Esophagus (tissue), 2 donors: Measurements from ENCODE around the gene STX8. TPM values are rescaled to one million over a fixed set of nuclear protein-coding genes. Genes with fewer than 3 reads are reported as not detected.

Experiments
- H3K27ac ChIP-seq, 2 donors: one replicate each; pipeline ENCODE4 v1.5.1; 2013; ENCODE audit warnings: low read depth in 2 of 2, mild to moderate bottlenecking in 2 of 2, inconsistent platforms in 1 of 2, low read length in 1 of 2, moderate library complexity in 1 of 2
- H3K27me3 ChIP-seq, 2 donors: one replicate each; pipeline ENCODE4 v1.6.1; 2013; ENCODE audit warnings: low read length in 2 of 2, control low read depth in 1 of 2, mild to moderate bottlenecking in 1 of 2; ENCODE audit not compliant: insufficient read depth in 2 of 2, control insufficient read depth in 1 of 2
- H3K36me3 ChIP-seq, 2 donors: one replicate each; pipeline ENCODE4 v1.6.1; 2013; ENCODE audit warnings: low read length in 1 of 2; ENCODE audit not compliant: control insufficient read depth in 2 of 2, insufficient read depth in 2 of 2
- H3K4me1 ChIP-seq, 2 donors: one replicate each; pipeline ENCODE4 v1.6.1; 2013; ENCODE audit warnings: low read length in 1 of 2; ENCODE audit not compliant: control insufficient read depth in 2 of 2, insufficient read depth in 2 of 2
- H3K4me3 ChIP-seq, 2 donors: one replicate each; pipeline ENCODE4 v1.5.1; 2013; ENCODE audit warnings: low read length in 2 of 2, mild to moderate bottlenecking in 2 of 2, low read depth in 1 of 2, moderate library complexity in 1 of 2
- H3K9me3 ChIP-seq, 2 donors: one replicate each; pipeline ENCODE4 v1.6.1; 2013; ENCODE audit warnings: mild to moderate bottlenecking in 2 of 2, low read depth in 1 of 2, low read length in 1 of 2, moderate library complexity in 1 of 2; ENCODE audit not compliant: control insufficient read depth in 2 of 2, insufficient read depth in 1 of 2
- WGBS, 2 donors: extraction: QIAGEN DNeasy Blood & Tissue Kit; methylation state at CpG; one replicate each; pipeline ENCODE4 v1.1.7; 2013; 5-methylcytosine and 5-hydroxymethylcytosine counted together
- polyA plus RNA-seq, 2 donors: library from polyadenylated mRNA; stranded (reverse); fragments of 200-250 nt; gene quantifications; one replicate each; pipeline ENCODE4 v1.2.3, GENCODE V29; 2013
- donor health status: healthy with polysubstance abuse.
- donor health status: Bipolar disorder and iron deficiency.

STX8 gene
- polyA plus RNA-seq, 2 donors, result 37.0 to 44.8 TPM

- H3K4me3 ChIP-seq, result no peak overlapping the region
- WGBS, 2 donors, result 41 to 46% methylated on average over 4 of the region's 4 CpGs
- no peak overlapping the region for H3K27ac ChIP-seq
- no peaks in the 10 kb centered on the region for H3K27me3 ChIP-seq
- H3K36me3 ChIP-seq, result peaks cover 0 to 2% of the 10 kb centered on the region in 2 donors
- H3K9me3 ChIP-seq, result no peaks in the 10 kb centered on the region
- H3K4me1 ChIP-seq, result peaks cover 0 to 2% of the 10 kb centered on the region in 2 donors
Observed at GRCh38 chr17:9371019-9371418, 204.6 kb downstream of the STX8 start.

- Histone ChIP-seq H3K9me3 (no peaks in the 10 kb centered on the region), H3K27me3 (no peaks in the 10 kb centered on the region), H3K4me1 (peaks cover 0 to 2% of the 10 kb centered on the region in 2 donors), H3K36me3 (no peaks in the 10 kb centered on the region), H3K4me3 (no peak overlapping the region), H3K27ac (no peak overlapping the region)
- WGBS, 2 donors, result 70 to 74% methylated on average over 6 of the region's 6 CpGs
Observed at GRCh38 chr17:9370467-9370866, 205.2 kb downstream of the STX8 start.

- H3K4me1 ChIP-seq, result peaks cover 0 to 2% of the 10 kb centered on the region in 2 donors
- no peaks in the 10 kb centered on the region for H3K36me3 ChIP-seq
- H3K9me3 ChIP-seq, result no peaks in the 10 kb centered on the region
- H3K27ac ChIP-seq, result no peak overlapping the region
- no peaks in the 10 kb centered on the region for H3K27me3 ChIP-seq
- WGBS, 2 donors, result 88% methylated on average over 4 of the region's 4 CpGs
- no peak overlapping the region for H3K4me3 ChIP-seq
Observed at GRCh38 chr17:9368631-9369030, 207.0 kb downstream of the STX8 start.

- WGBS, 2 donors, result 62 to 66% methylated on average over 2 of the region's 2 CpGs
- Histone ChIP-seq H3K4me1 (peaks cover 0 to 2% of the 10 kb centered on the region in 2 donors), H3K27me3 (no peaks in the 10 kb centered on the region), H3K9me3 (no peaks in the 10 kb centered on the region), H3K36me3 (no peaks in the 10 kb centered on the region), H3K27ac (no peak overlapping the region), H3K4me3 (no peak overlapping the region)
Observed at GRCh38 chr17:9367156-9367555, 208.5 kb downstream of the STX8 start.

- no peak overlapping the region for H3K4me3 ChIP-seq
- H3K27ac ChIP-seq, result no peak overlapping the region
- WGBS, 2 donors, result 70 to 79% methylated on average over 3 of the region's 3 CpGs
- H3K27me3 ChIP-seq, result no peaks in the 10 kb centered on the region
- H3K4me1 ChIP-seq, result peaks cover 0 to 2% of the 10 kb centered on the region in 2 donors
- H3K36me3 ChIP-seq, result no peaks in the 10 kb centered on the region
- H3K9me3 ChIP-seq, result no peaks in the 10 kb centered on the region
Observed at GRCh38 chr17:9364837-9365430, 210.7 kb downstream of the STX8 start.

- 62 to 71% methylated on average over 13 of the region's 13 CpGs for WGBS, 2 donors
Observed at GRCh38 chr17:9363440-9364350, 211.9 kb downstream of the STX8 start.

GRCh38 chr17:9361188-9361955, 214.2 kb downstream of the STX8 start:
- no peak overlapping the region for H3K4me3 ChIP-seq
- WGBS, 2 donors, result 65 to 74% methylated on average over 7 of the region's 7 CpGs
- H3K27ac ChIP-seq, result no peak overlapping the region
- H3K36me3 ChIP-seq, result no peaks in the 10 kb centered on the region
- no peaks in the 10 kb centered on the region for H3K27me3 ChIP-seq
- no peaks in the 10 kb centered on the region for H3K4me1 ChIP-seq
- no peaks in the 10 kb centered on the region for H3K9me3 ChIP-seq

More at GRCh38 chr17:9363440-9364350, 211.9 kb downstream of the STX8 start:
- Histone ChIP-seq H3K9me3 (no peaks in the 10 kb centered on the region), H3K27me3 (no peaks in the 10 kb centered on the region), H3K4me1 (peaks cover 0 to 2% of the 10 kb centered on the region in 2 donors), H3K27ac (no peak overlapping the region), H3K4me3 (no peak overlapping the region), H3K36me3 (no peaks in the 10 kb centered on the region)

- Histone ChIP-seq H3K4me3 (no peak overlapping the region), H3K27ac (peak overlapping the region in 1 of 2 donors; percentile 6), H3K36me3 (no peaks in the 10 kb centered on the region), H3K4me1 (no peaks in the 10 kb centered on the region), H3K27me3 (no peaks in the 10 kb centered on the region), H3K9me3 (no peaks in the 10 kb centered on the region)
- WGBS, 2 donors, result 68 to 74% methylated on average over 13 of the region's 13 CpGs
Observed at GRCh38 chr17:9360677-9361081, 214.9 kb downstream of the STX8 start.

GRCh38 chr17:9356488-9356911, 219.1 kb downstream of the STX8 start:
- no peaks in the 10 kb centered on the region for H3K9me3 ChIP-seq
- no peaks in the 10 kb centered on the region for H3K27me3 ChIP-seq
- no peak overlapping the region for H3K4me3 ChIP-seq
- WGBS, 2 donors, result 49 to 61% methylated on average over 3 of the region's 3 CpGs
- H3K4me1 ChIP-seq, result no peaks in the 10 kb centered on the region
- H3K36me3 ChIP-seq, result no peaks in the 10 kb centered on the region
- no peak overlapping the region for H3K27ac ChIP-seq
